Measurements from ENCODE around the gene NTNG1. TPM values are rescaled to one million over a fixed set of nuclear protein-coding genes. Genes with fewer than 3 reads are reported as not detected.

Gene NTNG1
- total RNA-seq, 1 experiment from 2014 or later: 2.3 TPM

DNA sequence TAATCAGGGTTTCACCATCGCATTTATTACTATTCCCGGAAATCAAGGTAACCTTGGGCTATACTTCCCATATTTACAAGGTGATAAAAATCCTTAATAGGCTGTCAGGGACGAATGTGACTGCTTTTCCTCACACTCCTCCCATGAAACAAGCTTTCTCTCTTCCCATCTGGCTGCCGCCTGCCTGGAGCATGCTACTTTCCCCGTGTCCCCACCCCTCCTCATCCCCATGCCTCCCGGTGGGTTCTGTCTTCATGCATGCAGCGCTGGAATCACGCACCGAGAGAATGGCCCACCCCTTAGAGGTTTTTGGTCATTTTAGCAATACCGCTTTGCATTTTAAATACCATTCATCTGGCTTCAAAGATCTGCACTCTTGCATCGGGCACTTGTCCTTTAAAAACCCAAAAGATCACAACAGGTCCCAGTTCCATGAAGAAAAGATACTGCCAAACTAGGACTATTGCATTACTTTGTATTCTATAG is 339.1 kb downstream of the NTNG1 start (continued):
- TF ChIP-seq, protein P1, sequence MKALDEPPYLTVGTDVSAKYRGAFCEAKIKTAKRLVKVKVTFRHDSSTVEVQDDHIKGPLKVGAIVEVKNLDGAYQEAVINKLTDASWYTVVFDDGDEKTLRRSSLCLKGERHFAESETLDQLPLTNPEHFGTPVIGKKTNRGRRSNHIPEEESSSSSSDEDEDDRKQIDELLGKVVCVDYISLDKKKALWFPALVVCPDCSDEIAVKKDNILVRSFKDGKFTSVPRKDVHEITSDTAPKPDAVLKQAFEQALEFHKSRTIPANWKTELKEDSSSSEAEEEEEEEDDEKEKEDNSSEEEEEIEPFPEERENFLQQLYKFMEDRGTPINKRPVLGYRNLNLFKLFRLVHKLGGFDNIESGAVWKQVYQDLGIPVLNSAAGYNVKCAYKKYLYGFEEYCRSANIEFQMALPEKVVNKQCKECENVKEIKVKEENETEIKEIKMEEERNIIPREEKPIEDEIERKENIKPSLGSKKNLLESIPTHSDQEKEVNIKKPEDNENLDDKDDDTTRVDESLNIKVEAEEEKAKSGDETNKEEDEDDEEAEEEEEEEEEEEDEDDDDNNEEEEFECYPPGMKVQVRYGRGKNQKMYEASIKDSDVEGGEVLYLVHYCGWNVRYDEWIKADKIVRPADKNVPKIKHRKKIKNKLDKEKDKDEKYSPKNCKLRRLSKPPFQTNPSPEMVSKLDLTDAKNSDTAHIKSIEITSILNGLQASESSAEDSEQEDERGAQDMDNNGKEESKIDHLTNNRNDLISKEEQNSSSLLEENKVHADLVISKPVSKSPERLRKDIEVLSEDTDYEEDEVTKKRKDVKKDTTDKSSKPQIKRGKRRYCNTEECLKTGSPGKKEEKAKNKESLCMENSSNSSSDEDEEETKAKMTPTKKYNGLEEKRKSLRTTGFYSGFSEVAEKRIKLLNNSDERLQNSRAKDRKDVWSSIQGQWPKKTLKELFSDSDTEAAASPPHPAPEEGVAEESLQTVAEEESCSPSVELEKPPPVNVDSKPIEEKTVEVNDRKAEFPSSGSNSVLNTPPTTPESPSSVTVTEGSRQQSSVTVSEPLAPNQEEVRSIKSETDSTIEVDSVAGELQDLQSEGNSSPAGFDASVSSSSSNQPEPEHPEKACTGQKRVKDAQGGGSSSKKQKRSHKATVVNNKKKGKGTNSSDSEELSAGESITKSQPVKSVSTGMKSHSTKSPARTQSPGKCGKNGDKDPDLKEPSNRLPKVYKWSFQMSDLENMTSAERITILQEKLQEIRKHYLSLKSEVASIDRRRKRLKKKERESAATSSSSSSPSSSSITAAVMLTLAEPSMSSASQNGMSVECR (CRISPR knock-in tag; IDR thresholded peaks at IDR 0.05; ENCODE audit: borderline replicate concordance): no peak
- TF ChIP-seq ZNF121 (CRISPR knock-in tag; IDR thresholded peaks at IDR 0.05) (no peak), AR (CRISPR knock-in tag; IDR thresholded peaks at IDR 0.05) (no peak), ZNF396 (CRISPR knock-in tag; IDR thresholded peaks at IDR 0.05; ENCODE audit: borderline replicate concordance) (no peak), SP1 (CRISPR knock-in tag; conservative IDR thresholded peaks at IDR 0.05) (no peak), ZNF416 (CRISPR knock-in tag; IDR thresholded peaks at IDR 0.05) (no peak), FOXJ3 (CRISPR knock-in tag; IDR thresholded peaks at IDR 0.05; ENCODE audit: borderline replicate concordance) (no peak), GRHL2 (CRISPR knock-in tag; IDR thresholded peaks at IDR 0.05; ENCODE audit: insufficient replicate concordance, severe bottlenecking) (no peak)

DNA sequence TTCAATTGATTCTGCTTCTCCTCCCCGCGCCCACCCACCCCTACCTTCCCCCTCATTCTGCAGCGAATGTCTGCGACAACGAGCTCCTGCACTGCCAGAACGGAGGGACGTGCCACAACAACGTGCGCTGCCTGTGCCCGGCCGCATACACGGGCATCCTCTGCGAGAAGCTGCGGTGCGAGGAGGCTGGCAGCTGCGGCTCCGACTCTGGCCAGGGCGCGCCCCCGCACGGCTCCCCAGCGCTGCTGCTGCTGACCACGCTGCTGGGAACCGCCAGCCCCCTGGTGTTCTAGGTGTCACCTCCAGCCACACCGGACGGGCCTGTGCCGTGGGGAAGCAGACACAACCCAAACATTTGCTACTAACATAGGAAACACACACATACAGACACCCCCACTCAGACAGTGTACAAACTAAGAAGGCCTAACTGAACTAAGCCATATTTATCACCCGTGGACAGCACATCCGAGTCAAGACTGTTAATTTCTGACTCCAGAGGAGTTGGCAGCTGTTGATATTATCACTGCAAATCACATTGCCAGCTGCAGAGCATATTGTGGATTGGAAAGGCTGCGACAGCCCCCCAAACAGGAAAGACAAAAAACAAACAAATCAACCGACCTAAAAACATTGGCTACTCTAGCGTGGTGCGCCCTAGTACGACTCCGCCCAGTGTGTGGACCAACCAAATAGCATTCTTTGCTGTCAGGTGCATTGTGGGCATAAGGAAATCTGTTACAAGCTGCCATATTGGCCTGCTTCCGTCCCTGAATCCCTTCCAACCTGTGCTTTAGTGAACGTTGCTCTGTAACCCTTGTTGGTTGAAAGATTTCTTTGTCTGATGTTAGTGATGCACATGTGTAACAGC is 339.9 kb downstream of the NTNG1 start:
- TF ChIP-seq HMGA2 (CRISPR knock-in tag; IDR thresholded peaks at IDR 0.05) (no peak), HMGXB4 (CRISPR knock-in tag; IDR thresholded peaks at IDR 0.05) (no peak)
- TF ChIP-seq, protein P2, sequence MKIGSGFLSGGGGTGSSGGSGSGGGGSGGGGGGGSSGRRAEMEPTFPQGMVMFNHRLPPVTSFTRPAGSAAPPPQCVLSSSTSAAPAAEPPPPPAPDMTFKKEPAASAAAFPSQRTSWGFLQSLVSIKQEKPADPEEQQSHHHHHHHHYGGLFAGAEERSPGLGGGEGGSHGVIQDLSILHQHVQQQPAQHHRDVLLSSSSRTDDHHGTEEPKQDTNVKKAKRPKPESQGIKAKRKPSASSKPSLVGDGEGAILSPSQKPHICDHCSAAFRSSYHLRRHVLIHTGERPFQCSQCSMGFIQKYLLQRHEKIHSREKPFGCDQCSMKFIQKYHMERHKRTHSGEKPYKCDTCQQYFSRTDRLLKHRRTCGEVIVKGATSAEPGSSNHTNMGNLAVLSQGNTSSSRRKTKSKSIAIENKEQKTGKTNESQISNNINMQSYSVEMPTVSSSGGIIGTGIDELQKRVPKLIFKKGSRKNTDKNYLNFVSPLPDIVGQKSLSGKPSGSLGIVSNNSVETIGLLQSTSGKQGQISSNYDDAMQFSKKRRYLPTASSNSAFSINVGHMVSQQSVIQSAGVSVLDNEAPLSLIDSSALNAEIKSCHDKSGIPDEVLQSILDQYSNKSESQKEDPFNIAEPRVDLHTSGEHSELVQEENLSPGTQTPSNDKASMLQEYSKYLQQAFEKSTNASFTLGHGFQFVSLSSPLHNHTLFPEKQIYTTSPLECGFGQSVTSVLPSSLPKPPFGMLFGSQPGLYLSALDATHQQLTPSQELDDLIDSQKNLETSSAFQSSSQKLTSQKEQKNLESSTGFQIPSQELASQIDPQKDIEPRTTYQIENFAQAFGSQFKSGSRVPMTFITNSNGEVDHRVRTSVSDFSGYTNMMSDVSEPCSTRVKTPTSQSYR (CRISPR knock-in tag; IDR thresholded peaks at IDR 0.05): no peak
- H3K27me3 Mint-ChIP-seq (ENCODE audit: low read depth): no peaks in the 10 kb centered on the region

More for the DNA sequence above, 339.9 kb downstream of the NTNG1 start:
- CTCF ChIA-PET: interaction anchor here (0.6 kb wide), 1 partner anchor 301 kb away, joined by 3 read pairs; no protein-coding TSS in a partner anchor
- no peaks in the 10 kb centered on the region for H3K4me1 Mint-ChIP-seq
- POLR2A ChIA-PET: no interaction called here
- H3K27ac Mint-ChIP-seq: no peak overlapping the region
- ATAC-seq: no peak; the same call in 1 of the 2 replicates
- no peak for DNase-seq (ENCODE audit: low spot score)
- no peak overlapping the region for H3K4me3 Mint-ChIP-seq
- H3K9me3 Mint-ChIP-seq: peaks cover 6% of the 10 kb centered on the region; the same call in 1 of the 2 replicates
- no peaks in the 10 kb centered on the region for H3K36me3 Mint-ChIP-seq

Measured in WTC11 (cell line).